RCC 7860 (cell line): ENCODE results near the gene KCNS1.

ENCODE experiments used
- DNase-seq: peaks from one replicate; pipeline ENCODE4 v3.0.0-alpha.2; 2015; ENCODE audit warnings: low spot score
- FAIRE-seq: peaks from 2 replicates; lab custom pipeline; 2012; peaks lifted over from hg19 to GRCh38; lab: Jason Lieb, UNC

Gene KCNS1

GRCh38 chr20:45110301-45110700, 9.4 kb upstream of the KCNS1 start:
- DNase-seq (no peak), FAIRE-seq (no peak)

GRCh38 chr20:45109634-45110033, 8.7 kb upstream of the KCNS1 start:
- FAIRE-seq (no peak), DNase-seq (no peak)

DNA sequence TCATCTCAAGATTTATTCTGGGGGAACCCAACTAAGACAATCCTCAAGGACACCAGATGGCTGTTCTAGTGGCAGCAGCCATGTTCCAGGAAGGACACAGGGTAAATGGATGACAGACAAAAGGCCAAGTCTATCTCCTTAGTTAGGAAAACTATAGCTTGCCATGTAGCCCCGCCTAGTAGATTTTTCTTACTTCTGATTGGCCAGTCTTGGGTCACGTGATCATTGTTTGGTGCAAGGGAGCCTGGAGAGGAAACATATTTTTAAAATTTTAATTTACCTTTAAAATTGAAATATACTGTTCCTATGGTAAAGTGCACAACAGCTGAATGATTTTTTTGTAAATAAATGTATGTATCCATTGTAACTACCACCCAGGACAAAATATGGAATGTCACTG, 4.4 kb upstream of the KCNS1 start:
- peak; percentile 33 for DNase-seq
- FAIRE-seq: no peak

DNA sequence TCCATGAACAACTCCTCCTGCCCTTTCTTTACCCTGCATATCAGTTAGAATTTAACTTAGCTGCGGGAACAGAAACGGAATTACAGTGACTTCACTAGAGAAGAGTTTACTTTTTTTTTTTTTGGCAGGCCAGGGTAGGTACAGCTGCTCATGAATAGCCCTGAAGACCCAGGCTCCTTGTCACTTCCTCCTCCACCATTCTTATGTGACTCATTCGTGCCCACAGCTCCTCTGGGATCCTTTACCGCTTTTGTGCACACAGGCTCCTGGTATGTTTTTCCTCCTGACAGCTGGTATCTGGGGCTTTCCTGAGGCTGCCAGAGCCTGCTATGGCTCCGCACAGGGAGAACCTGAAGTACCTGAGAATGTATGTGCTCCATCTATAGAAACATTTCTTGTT, 3.9 kb upstream of the KCNS1 start:
- DNase-seq (peak; percentile 97), FAIRE-seq (peak; percentile 95)

DNA sequence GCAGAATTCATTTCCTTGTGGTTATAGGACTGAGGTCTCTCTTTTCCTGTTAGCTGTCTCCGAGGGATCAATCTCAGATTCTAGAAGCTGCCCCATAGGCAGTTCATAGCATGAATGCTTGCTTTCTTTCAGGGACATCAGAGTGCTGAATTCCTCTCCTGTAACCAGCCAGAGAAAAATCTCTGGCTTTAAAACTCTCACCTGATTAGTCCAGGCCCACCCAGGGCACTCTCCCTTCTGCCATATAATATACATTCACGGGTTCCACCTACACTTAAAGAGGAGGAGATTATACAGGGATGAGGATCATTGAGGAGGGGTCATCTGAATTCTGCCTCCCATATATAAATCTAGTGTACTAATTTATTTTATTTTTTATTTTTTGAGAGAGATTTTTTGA, 2.1 kb upstream of the KCNS1 start:
- no peak for FAIRE-seq
- no peak for DNase-seq

DNA sequence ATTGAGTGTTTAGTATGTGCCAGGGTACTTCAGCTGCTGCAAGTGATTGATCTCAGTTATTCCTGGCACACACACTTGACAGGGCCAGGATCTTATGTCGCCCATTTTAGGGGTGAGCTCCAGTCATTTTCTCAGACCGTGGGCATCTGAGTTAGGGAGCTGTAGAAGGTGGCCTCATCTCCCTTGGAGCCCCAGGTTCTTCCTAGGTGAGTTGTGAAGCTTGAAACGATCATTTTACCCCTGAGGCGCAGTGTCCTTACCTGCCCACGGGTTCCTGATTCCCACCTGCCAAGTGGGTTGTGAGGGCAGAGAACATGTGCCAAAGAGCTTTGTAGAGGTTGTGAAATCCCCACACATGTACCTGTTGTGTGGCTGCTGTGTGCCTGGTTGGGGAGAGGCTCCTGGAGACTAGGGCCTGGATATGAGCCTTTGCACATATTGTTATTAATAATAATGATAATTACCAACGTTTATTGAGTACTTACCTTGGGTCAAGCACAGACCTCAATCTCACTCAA, 465 bp upstream of the KCNS1 start:
- DNase-seq (no peak), FAIRE-seq (no peak)

DNA sequence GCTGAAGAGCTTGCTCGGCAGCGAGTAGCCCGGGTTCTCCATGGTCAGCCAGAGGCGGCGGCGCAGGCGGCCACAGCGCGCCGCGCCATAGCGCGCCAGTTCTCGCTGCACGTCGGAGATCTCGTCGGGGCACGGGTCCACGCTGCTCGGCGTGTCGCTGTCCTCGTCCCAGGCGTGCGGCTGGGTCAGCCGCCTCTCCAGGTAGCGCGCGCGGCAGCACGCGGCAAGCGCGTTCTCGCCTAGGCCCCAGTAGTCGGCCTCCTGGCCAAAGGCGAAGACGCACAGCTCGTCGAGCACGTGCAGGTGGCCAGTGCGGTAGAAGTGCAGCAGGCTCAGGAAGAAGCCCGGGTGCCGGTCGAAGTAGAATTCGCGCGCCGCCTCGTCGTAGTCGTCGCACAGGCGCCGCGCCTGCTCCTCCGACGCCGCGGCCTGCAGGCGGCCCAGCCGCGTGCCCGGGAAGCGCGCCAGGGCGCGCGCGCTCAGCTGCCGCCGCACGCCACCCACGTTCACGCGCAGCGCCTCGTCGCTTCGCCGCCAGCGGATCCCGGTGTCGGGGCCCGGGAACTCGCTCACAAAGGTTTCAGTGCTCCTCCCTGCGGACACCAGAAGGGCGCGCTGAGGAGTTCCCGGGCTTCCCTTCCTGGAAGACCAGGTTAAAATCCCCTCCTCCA, 2.7 kb downstream of the KCNS1 start:
- FAIRE-seq (no peak), DNase-seq (no peak)

GRCh38 chr20:45097485-45098102, 3.3 kb downstream of the KCNS1 start:
- FAIRE-seq (no peak), DNase-seq (no peak)

DNA sequence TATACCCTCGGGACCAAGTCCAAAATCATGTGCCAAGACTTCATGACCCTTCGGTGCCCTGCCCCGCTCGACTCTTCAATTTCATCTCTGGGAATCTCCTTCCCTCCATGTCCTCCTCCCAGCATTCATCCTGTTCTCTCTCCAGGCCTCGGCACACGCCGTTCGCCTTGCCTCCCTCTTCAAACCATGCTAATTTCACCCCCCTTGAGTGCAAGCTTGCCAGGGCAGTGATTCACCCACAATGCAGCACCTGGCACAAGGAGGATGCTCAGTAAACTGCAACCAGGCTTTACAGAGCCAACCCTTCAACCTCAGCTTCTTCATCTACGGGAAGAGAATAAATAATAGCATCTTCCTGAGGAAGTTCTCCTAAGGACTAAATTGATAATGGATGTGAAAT, 4.1 kb downstream of the KCNS1 start:
- DNase-seq: no peak
- FAIRE-seq: no peak

DNA sequence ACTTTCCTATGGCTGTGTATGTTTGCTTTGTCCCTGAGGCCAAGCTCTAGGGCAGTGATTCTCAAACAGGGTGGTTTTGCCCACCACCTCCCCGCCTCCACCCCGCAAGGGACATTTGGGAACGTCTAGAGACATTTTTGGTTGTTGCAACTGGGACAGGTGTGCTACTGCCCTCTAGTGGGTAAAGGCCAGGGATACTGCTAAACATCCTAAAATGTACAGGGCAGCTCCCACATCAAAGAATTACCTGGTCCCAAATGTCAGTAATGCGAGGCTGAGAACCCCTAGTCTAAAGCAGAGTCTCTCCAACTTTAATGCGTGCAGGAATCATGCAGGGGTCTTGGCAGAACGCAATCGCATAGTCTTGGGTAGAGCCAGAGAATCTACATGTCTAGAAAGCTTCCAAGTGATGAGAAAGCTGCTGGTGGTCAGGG, 5.1 kb downstream of the KCNS1 start:
- peak; percentile 42 for DNase-seq
- no peak for FAIRE-seq

DNA sequence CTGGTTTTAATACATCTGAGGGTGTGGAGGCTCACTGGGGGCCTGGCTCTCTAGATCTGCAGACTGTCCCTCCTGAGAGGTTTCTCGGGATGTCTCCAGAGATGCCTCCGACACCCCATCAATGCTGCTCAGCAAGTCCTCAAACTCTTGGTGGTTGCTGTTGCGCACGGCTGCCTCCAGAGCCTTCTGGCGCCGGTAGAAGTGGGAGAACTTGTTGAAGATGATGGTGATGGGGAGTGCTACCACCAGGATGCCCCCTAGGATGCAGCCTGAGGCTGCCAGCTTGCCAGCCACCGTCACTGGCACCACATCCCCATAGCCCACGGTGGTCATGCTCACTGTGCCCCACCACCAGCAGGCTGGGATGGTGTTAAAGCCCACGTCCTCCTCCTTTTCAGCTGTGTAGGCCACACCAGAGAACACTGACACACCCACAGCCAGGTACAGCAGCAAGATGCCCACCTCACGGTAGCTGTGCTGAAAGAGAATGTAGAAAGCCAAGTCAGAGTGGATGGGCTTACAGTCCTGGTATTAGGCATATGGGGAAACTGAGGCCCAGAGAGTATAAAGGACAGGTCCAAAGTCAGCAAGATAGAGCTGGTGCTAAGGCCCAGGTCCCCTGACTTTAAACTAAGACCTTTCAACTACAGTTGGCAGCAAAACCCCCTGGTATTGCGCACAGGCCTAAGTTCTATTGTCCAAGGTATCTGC, 5.9 kb downstream of the KCNS1 start:
- DNase-seq (no peak), FAIRE-seq (no peak)

GRCh38 chr20:45094201-45094600, 6.7 kb downstream of the KCNS1 start:
- no peak for FAIRE-seq
- DNase-seq: no peak

DNA sequence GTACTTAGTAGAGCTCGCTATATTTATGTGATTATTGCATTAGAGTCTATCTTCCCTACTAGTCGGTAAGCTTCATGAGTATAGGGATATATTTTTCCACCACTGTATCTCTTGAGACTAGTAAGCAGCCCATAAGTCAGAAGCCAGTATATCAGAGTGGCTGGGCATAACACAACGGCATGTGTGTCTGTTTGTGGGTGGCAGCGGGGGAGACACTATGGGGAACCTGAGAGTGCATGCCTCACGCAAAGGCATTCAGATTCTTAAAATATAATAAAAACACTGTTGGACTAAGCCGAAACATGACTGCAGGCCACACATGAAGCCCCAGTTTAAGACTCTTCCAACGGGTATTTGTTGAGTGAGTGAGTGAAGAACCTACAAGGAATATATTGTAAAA, 8.0 kb downstream of the KCNS1 start:
- no peak for FAIRE-seq
- no peak for DNase-seq

DNA sequence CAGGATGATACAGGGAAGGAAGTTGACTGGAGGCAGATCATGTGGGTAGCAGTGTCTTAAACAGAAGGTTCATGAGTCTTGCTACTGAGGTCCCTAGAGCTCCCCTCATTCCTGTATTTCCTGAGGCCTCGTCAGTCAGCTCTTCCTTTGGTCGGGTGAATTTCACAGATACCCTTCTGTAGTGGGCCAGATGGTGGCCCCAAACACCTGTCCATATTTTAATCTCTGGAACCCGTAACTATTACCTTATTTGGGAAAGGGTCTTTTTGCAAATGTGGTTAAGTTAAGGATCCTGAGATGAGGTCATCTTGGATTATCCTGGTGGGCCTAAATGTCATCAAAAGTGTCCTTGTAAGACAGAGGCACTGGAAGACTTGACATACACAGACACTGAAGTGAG, 9.6 kb downstream of the KCNS1 start:
- DNase-seq (no peak), FAIRE-seq (no peak)

- DNase-seq: no peak
- no peak for FAIRE-seq
These were observed 10.4 kb downstream of the KCNS1 start for GRCh38 chr20:45090481-45090880.

GRCh38 chr20:45088247-45088646, 12.7 kb downstream of the KCNS1 start:
- FAIRE-seq: no peak
- no peak for DNase-seq

DNA sequence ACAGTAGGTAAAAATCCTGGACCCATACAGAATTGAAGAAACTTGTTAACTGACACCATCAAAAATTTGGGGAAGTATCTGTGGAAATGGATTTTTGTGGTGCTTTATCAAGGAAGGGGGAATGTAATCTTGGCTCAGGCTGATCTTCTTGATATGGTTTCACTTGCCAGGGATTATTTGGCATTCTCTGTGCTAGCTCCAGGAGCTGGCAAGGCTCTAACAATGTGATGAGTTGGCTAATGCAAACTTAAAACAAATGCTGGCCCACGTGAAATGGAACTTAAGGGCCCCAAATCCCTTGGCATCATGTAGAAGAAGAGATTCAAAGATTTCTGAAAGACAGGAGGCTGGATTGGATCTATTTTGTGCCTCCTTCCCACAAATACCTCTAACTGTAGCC, 13.1 kb downstream of the KCNS1 start:
- DNase-seq (no peak), FAIRE-seq (no peak)

- FAIRE-seq (no peak), DNase-seq (no peak)
These were observed 13.7 kb downstream of the KCNS1 start for GRCh38 chr20:45087097-45087790.

DNA sequence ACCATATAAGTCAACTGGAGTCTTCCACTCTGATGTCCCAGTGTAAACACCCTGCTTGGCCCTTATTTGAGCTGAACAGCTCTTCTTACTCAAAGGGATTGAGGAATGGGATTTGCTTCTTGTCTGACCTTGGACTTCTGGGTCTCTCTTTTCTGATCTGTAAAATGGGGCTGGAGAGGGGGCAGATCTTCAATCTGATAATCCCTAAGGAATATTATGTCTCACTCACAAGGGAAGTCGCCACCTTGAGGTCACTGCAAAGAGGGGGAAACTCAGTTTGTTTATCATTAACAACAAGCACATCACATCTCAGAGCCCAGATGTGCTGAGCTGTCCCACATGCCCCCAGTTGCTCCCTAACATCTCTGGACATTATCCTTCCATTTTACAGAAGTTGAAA, 15.1 kb downstream of the KCNS1 start:
- no peak for FAIRE-seq
- DNase-seq: no peak

DNA sequence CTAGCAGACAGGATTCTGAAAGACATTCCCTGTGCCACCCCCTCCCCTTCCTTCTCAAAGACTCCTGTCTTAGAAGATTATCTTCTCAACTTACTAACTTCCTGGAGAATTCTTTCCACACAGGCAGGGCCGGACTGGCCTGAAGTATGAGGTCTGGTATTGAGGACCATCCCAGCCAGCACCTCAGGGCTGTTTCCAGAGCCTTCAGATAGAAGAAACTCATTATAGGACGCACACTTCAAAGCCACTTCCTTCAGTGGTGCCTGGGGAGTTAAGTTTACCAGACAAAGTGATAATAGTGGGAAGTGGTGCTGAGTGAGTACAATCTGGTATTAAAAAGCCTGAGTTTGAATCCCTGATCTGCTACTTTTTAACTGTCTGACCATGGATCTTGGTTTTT, 15.6 kb downstream of the KCNS1 start:
- FAIRE-seq: no peak

DNA sequence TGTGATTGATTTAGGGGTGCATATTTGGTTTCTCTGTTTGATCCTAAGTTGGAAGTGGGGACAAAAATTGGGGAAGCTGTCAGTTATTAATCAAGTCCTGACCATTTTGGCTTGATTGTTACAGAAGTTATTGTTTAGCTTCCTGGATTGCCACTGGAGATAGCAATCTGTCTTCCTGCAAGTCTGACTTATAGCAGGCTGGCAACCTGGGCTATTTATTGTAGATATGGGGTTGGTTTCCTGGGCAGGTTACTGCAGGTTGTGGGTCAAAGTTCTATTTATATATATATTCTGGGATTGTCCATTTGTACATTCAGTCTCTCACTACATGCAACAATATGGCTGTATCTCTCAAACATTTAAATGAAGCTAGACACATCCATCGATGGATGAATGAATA, 17.8 kb downstream of the KCNS1 start:
- FAIRE-seq: no peak
- no peak for DNase-seq

More for the DNA sequence above, 15.6 kb downstream of the KCNS1 start:
- DNase-seq: no peak
